ENCODE measurements around the gene INCA1. TPM values are rescaled to one million over a fixed set of nuclear protein-coding genes. Genes with fewer than 3 reads are reported as not detected.

INCA1 gene
- total RNA-seq, 2 donors from 2014 or later: 1.2 TPM; not detected in 1

DNA sequence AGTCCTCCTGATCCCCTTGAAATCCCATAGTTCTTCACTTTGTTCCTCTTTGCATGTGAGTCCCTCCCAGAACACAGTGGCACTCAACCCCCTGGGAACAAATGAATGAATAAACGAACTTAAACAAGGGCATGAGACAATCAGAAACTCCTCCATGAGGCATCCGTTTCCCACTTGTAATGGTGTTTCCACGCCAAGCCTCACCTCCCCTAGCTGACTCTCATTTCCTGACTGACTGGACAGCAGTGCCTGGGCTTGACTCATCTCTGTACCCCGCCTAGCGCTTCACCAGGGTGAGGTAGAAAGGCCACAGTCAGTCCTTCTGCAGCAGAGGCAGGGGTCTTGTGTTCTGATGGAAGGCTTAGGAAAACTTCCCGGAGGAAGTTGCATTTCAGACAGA, 14.6 kb upstream of the INCA1 start:
- Histone ChIP-seq H3K4me1 (ENCODE audit: control insufficient read depth in 1 of 2, low read depth in 2 of 2) (no peaks in the 10 kb centered on the region), H3K27ac (no peak overlapping the region), H3K27me3 (replicated peaks; ENCODE audit: insufficient read depth) (no peaks in the 10 kb centered on the region), H3K9me3 (no peaks in the 10 kb centered on the region), H3K36me3 (peaks cover 73% of the 10 kb centered on the region), H3K4me3 (no peak overlapping the region)
- DNase-seq (ENCODE audit: low spot score) (no peak), ATAC-seq (ENCODE audit: insufficient number of reproducible peaks, low FRiP score, low read depth) (no peak)
- TF ChIP-seq CTCF (IDR thresholded peaks at IDR 0.05): no peak

GRCh38 chr17:5003214-5003867, 6.0 kb upstream of the INCA1 start:
- Histone ChIP-seq H3K27me3 (replicated peaks; ENCODE audit: insufficient read depth) (no peaks in the 10 kb centered on the region), H3K36me3 (peaks cover 73% of the 10 kb centered on the region), H3K27ac (no peak overlapping the region), H3K4me1 (ENCODE audit: control insufficient read depth in 1 of 2, low read depth in 2 of 2) (peaks cover 16 to 25% of the 10 kb centered on the region in 2 donors), H3K4me3 (no peak overlapping the region), H3K9me3 (no peaks in the 10 kb centered on the region)
- ATAC-seq (ENCODE audit: insufficient number of reproducible peaks, low FRiP score, low read depth) (no peak), DNase-seq (ENCODE audit: low spot score) (no peak)
- TF ChIP-seq CTCF (IDR thresholded peaks at IDR 0.05): no peak

- DNase-seq (ENCODE audit: low spot score) (no peak), ATAC-seq (ENCODE audit: insufficient number of reproducible peaks, low FRiP score, low read depth) (no peak)
- TF ChIP-seq CTCF (IDR thresholded peaks at IDR 0.05): no peak
- Histone ChIP-seq H3K36me3 (peaks cover 62% of the 10 kb centered on the region), H3K27ac (no peak overlapping the region), H3K4me1 (ENCODE audit: control insufficient read depth in 1 of 2, low read depth in 2 of 2) (peaks cover 16 to 25% of the 10 kb centered on the region in 2 donors), H3K9me3 (no peaks in the 10 kb centered on the region), H3K4me3 (no peak overlapping the region), H3K27me3 (replicated peaks; ENCODE audit: insufficient read depth) (no peaks in the 10 kb centered on the region)
Observed at GRCh38 chr17:5002121-5002788, 4.9 kb upstream of the INCA1 start.

DNA sequence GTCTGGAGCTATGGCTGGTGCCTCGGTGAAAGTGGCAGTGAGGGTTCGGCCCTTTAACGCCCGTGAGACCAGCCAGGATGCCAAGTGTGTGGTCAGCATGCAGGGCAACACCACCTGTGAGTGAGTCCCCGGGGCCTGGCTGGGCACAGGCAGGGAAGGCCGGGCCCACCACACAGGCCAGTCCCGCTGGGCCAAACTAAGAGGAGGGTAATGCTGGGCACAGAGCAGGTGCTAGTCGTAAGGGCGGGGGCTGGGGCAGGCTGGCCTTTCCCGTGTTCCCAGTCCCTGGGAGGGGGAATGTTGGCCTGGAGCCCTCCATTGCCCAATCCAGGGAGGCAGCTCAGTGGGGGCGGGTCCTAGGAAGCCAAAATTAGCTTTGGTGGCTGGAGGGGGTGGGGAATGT, 2.9 kb upstream of the INCA1 start:
- Histone ChIP-seq H3K27ac (peak overlapping the region; percentile 34 to 92), H3K27me3 (replicated peaks; ENCODE audit: insufficient read depth) (no peaks in the 10 kb centered on the region), H3K9me3 (no peaks in the 10 kb centered on the region), H3K36me3 (peaks cover 42% of the 10 kb centered on the region), H3K4me1 (ENCODE audit: control insufficient read depth in 1 of 2, low read depth in 2 of 2) (peaks cover 16 to 32% of the 10 kb centered on the region in 2 donors), H3K4me3 (peak overlapping the region; percentile 97)
- ATAC-seq (ENCODE audit: insufficient number of reproducible peaks, low FRiP score, low read depth) (no peak), DNase-seq (ENCODE audit: low spot score) (peak; percentile 60)
- no peak for TF ChIP-seq CTCF (IDR thresholded peaks at IDR 0.05)

- ATAC-seq (ENCODE audit: insufficient number of reproducible peaks, low FRiP score, low read depth): no peak
- TF ChIP-seq CTCF (IDR thresholded peaks at IDR 0.05): no peak
- DNase-seq (ENCODE audit: low spot score): no peak
- Histone ChIP-seq H3K9me3 (no peaks in the 10 kb centered on the region), H3K4me3 (peak overlapping the region; percentile 97), H3K4me1 (ENCODE audit: control insufficient read depth in 1 of 2, low read depth in 2 of 2) (peaks cover 16 to 32% of the 10 kb centered on the region in 2 donors), H3K27ac (peak overlapping the region; percentile 34 to 92), H3K27me3 (replicated peaks; ENCODE audit: insufficient read depth) (no peaks in the 10 kb centered on the region), H3K36me3 (peaks cover 35% of the 10 kb centered on the region)
Observed at GRCh38 chr17:4999430-5000093, 2.2 kb upstream of the INCA1 start.

Data from thoracic aorta (tissue), 2 donors.